HepG2 (cell line): ENCODE results near the gene ITLN2. TPM values are rescaled to one million over a fixed set of nuclear protein-coding genes. Genes with fewer than 3 reads are reported as not detected.
"Not testable (repeated sequence)": the region's sequence is repeated elsewhere in the genome, so short reads cannot be mapped to it uniquely, and the experiment has no call there.

Experiments used
- ATAC-seq: fragments of 200-7000 bp; cut with Tn5 transposase; 3 replicates; pipeline ENCODE4 v1.9.1; 2020; ENCODE audit warnings: mild to moderate bottlenecking, moderate library complexity
- BruUV-seq: library from RNA; stranded (reverse); fragments of 400-500 nt; replicated peaks from 2 replicates; lab custom pipeline; 2021; lab: Mats Ljungman, UMichigan
- CTCF ChIA-PET: fragments of 300-600 bp; formaldehyde crosslinking; extraction: SDS; loops from one replicate; lab custom pipeline; 2021; ENCODE audit warnings: low total read pairs, inconsistent platforms, low intra/inter-chr PET ratio; lab: Yijun Ruan, JAX
- POLR2A ChIA-PET: fragments of 350-600 bp; sonication (Branson Sonifier 250); formaldehyde crosslinking; loops from one replicate; lab custom pipeline; 2020; ENCODE audit warnings: antibody characterized with exemption, inconsistent platforms; lab: Yijun Ruan, JAX
- DNase-seq: peaks from one replicate; pipeline ENCODE4 v3.0.0-alpha.2; 2015; ENCODE audit warnings: low spot score
- FAIRE-seq: peaks from 3 replicates; lab custom pipeline; 2011; peaks lifted over from hg19 to GRCh38; lab: Jason Lieb, UNC
- H2AFZ ChIP-seq: one replicate; pipeline ENCODE4 v1.6.1; 2011; ENCODE audit warnings: low read length, inconsistent platforms
- H3K27ac ChIP-seq: fragments of 300-600 bp; 3 replicates; pipeline ENCODE4 v1.8.0; 2011; ENCODE audit warnings: mixed run types, mild to moderate bottlenecking, mixed read lengths, low read length, inconsistent platforms; ENCODE audit not compliant: insufficient read depth; ENCODE audit errors: extremely low read length
- H3K27me3 ChIP-seq, 2 experiments: fragments of 200-600 bp in 1 of 2; 2 replicates in 1 of 2; 3 replicates in 1 of 2; pipeline versions ENCODE4 v1.6.0 to v1.8.0; 2011; ENCODE audit warnings: low read length in 2 of 2, mild to moderate bottlenecking in 2 of 2, moderate library complexity in 2 of 2, inconsistent platforms in 1 of 2; ENCODE audit not compliant: insufficient read depth in 2 of 2, control insufficient read depth in 1 of 2
- H3K36me3 ChIP-seq, 2 experiments: fragments of 200-600 bp in 1 of 2; replicated peaks in 1 of 2; 2 replicates in 1 of 2; 3 replicates in 1 of 2; pipeline versions ENCODE4 v1.5.1 to v1.8.0; 2011; ENCODE audit warnings: low read length in 2 of 2, inconsistent platforms in 1 of 2; ENCODE audit not compliant: insufficient read depth in 2 of 2, control insufficient read depth in 1 of 2
- H3K4me1 ChIP-seq: 2 replicates; pipeline ENCODE4 v1.5.1; 2012; ENCODE audit warnings: low read length, inconsistent platforms; ENCODE audit not compliant: insufficient read depth
- H3K4me2 ChIP-seq: 2 replicates; pipeline ENCODE4 v1.6.0; 2011; ENCODE audit warnings: low read depth, low read length, inconsistent platforms
- H3K4me3 ChIP-seq, 3 experiments: fragments of 200-600 bp in 1 of 3; sonication (generic), shearing (Covaris generic) in 1 of 3; replicated peaks in 1 of 3; 2 replicates each; pipeline ENCODE4 v1.5.1; 2011 to 2016; ENCODE audit warnings: low read length in 3 of 3, inconsistent platforms in 2 of 3, low read depth in 2 of 3, mild to moderate bottlenecking in 2 of 3, control low read depth in 1 of 3, mixed read lengths in 1 of 3; ENCODE audit not compliant: insufficient read depth in 1 of 3
- H3K79me2 ChIP-seq: one replicate; pipeline ENCODE4 v1.6.1; 2011; ENCODE audit warnings: low read length, inconsistent platforms; ENCODE audit not compliant: insufficient read depth
- H3K9ac ChIP-seq: 2 replicates; pipeline ENCODE4 v1.6.0; 2011; ENCODE audit warnings: mild to moderate bottlenecking, low read depth, low read length, inconsistent platforms; ENCODE audit not compliant: insufficient read depth
- H3K9me3 ChIP-seq: 2 replicates; pipeline ENCODE4 v1.5.1; 2012; ENCODE audit warnings: mild to moderate bottlenecking, low read length
- H4K20me1 ChIP-seq: 2 replicates; pipeline ENCODE4 v1.6.0; 2011; ENCODE audit warnings: inconsistent platforms, mild to moderate bottlenecking, low read length, moderate library complexity; ENCODE audit not compliant: insufficient read depth
- CENPX ChIP-seq: sonication (generic); formaldehyde crosslinking; IDR thresholded peaks from 2 replicates; pipeline ENCODE4 v1.9.0; 2021; ENCODE audit warnings: mild to moderate bottlenecking, missing genetic modification reagents, moderate library complexity
- CREM ChIP-seq, 2 experiments: sonication (generic) in 1 of 2; formaldehyde crosslinking in 1 of 2; IDR thresholded peaks; 2 replicates each; pipeline versions ENCODE4 v1.4.0 to v1.6.1; 2016 to 2020; ENCODE audit warnings: antibody characterized with exemption in 1 of 2, mild to moderate bottlenecking in 1 of 2, missing genetic modification reagents in 1 of 2
- NFRKB ChIP-seq: fragments of 450-650 bp; IDR thresholded peaks from 2 replicates; pipeline ENCODE4 v1.6.1; 2017
- ZBTB7B ChIP-seq: sonication (generic); formaldehyde crosslinking; IDR thresholded peaks from 2 replicates; pipeline ENCODE4 v1.4.0; 2020; ENCODE audit warnings: missing genetic modification reagents
- ZMYM3 ChIP-seq: sonication (generic); formaldehyde crosslinking; IDR thresholded peaks from 2 replicates; pipeline ENCODE4 v1.5.1; 2020; ENCODE audit warnings: mild to moderate bottlenecking, missing genetic modification reagents
- ZNF496 ChIP-seq: sonication (generic); formaldehyde crosslinking; IDR thresholded peaks from 2 replicates; pipeline ENCODE4 v1.8.1; 2023; ENCODE audit warnings: mild to moderate bottlenecking, moderate library complexity, missing genetic modification reagents; ENCODE audit not compliant: insufficient replicate concordance
- WGBS: methylation state at CpG from one replicate; pipeline ENCODE4 v1.1.6; 2017; ENCODE audit warnings: low lambda C conversion rate; 5-methylcytosine and 5-hydroxymethylcytosine counted together
- in situ Hi-C: cut with HindIII; loops from 2 replicates; pipeline ENCODE4 v1.10.0; 2017; ENCODE audit warnings: low pct_unique_long_range_greater_than_20kb; ENCODE audit not compliant: extremely low pct_ligation_motif_present
- intact Hi-C: fragments of 100-400 bp; cut with micrococcal nuclease; formaldehyde crosslinking; loops from one replicate; pipeline ENCODE4 v1.10.0; 2022; ENCODE audit not compliant: unreplicated experiment
- polyA plus RNA-seq, 8 experiments: library from polyadenylated mRNA; depleted of rRNA in 3 of 8; stranded (reverse) in 7 of 8; unstranded in 1 of 8; fragments of >200 nt; fragmentation: Illumina TruSeq in 4 of 8; extraction: Trizol in 4 of 8; gene quantifications; 2 replicates each; pipeline versions ENCODE4 v1.2.1 to v1.2.3, GENCODE V29; 2011 to 2016; ENCODE audit warnings: low read depth in 4 of 8, missing spikeins in 1 of 8, mixed read lengths in 1 of 8; ENCODE audit not compliant: insufficient read depth in 1 of 8
- total RNA-seq, 5 experiments: library from RNA; depleted of rRNA; stranded (reverse); fragments of >200 nt; fragmentation: Illumina TruSeq; extraction: Trizol; gene quantifications; 2 replicates each; pipeline ENCODE4 v1.2.3, GENCODE V29; 2016; ENCODE audit warnings: low read depth in 1 of 5
- TF ChIP-seq, protein P1 (sequence below), 2 experiments: fragments of 450-650 bp in 1 of 2; sonication (generic) in 1 of 2; formaldehyde crosslinking; IDR thresholded peaks; 2 replicates each; pipeline versions ENCODE4 v1.5.0 to v1.8.0; 2020 to 2022; ENCODE audit warnings: mild to moderate bottlenecking in 1 of 2, missing genetic modification reagents in 1 of 2

Gene ITLN2
- total and polyA plus RNA-seq, 2 of the 13 experiments (the other 11 are each of a cell fraction or from before 2014, with no cell fraction given), result not detected

GRCh38 chr1:160935527-160936258 lies 18.9 kb downstream of the ITLN2 start:
- Histone ChIP-seq H3K9me3 (no peaks in the 10 kb centered on the region), H2AFZ (no peak overlapping the region), H3K27ac (no peak overlapping the region), H3K4me1 (no peaks in the 10 kb centered on the region), H3K4me2 (no peak overlapping the region), H3K4me3 (no peak overlapping the region), H3K36me3 (no peaks in the 10 kb centered on the region), H3K9ac (no peak overlapping the region), H3K27me3 (no peaks in the 10 kb centered on the region), H4K20me1 (no peaks in the 10 kb centered on the region), H3K79me2 (no peaks in the 10 kb centered on the region)
- ATAC-seq (no peak), DNase-seq (no peak), FAIRE-seq (no peak)
- WGBS, result 63% methylated on average over 7 of the region's 12 CpGs
- in situ Hi-C loops (no loop called here), intact Hi-C loops (no loop called here)
- no peak for TF ChIP-seq ZNF496 (CRISPR knock-in tag)
- TF ChIP-seq ZBTB7B (CRISPR knock-in tag), result no peak
- TF ChIP-seq CREM (IDR thresholded peaks at IDR 0.05), result no peak
- TF ChIP-seq CREM (CRISPR knock-in tag; IDR thresholded peaks at IDR 0.05), result no peak
- no peak for TF ChIP-seq ZMYM3 (CRISPR knock-in tag)
- TF ChIP-seq NFRKB, result no peak
- TF ChIP-seq, protein P1, sequence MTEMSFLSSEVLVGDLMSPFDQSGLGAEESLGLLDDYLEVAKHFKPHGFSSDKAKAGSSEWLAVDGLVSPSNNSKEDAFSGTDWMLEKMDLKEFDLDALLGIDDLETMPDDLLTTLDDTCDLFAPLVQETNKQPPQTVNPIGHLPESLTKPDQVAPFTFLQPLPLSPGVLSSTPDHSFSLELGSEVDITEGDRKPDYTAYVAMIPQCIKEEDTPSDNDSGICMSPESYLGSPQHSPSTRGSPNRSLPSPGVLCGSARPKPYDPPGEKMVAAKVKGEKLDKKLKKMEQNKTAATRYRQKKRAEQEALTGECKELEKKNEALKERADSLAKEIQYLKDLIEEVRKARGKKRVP (CRISPR knock-in tag; IDR thresholded peaks at IDR 0.05), result no peak
- no peak for TF ChIP-seq CENPX (CRISPR knock-in tag)
- ChIA-PET CTCF (no interaction called here), POLR2A (no interaction called here)
- no TSS peak for BruUV-seq

DNA sequence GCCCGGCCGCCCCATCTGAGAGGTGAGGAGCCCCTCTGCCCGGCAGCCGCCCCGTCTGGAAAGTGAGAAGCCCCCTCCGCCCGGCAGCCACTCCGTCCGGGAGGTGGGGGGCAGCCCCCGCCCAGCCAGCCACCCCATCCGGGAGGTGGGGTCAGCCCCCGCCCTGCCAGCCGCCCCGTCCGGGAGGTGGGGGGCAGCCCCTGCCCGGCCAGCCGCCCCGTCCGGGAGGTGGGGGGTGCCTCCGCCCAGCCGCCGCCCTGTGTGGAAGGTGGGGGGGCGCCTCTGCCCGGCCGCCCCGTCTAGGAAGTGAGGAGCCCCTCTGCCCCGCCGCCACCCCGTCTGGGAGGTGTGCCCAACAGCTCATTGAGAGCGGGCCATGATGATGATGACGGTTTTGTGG lies 21.3 kb downstream of the ITLN2 start:
- ATAC-seq, H2AFZ ChIP-seq, H3K27me3 ChIP-seq, H3K36me3 ChIP-seq, intact Hi-C loops, H4K20me1 ChIP-seq, H3K4me2 ChIP-seq, CTCF ChIA-PET, POLR2A ChIA-PET, FAIRE-seq, H3K27ac ChIP-seq, in situ Hi-C loops, H3K4me3 ChIP-seq, H3K4me1 ChIP-seq, BruUV-seq, H3K79me2 ChIP-seq, DNase-seq, H3K9me3 ChIP-seq, H3K9ac ChIP-seq: not testable (repeated sequence)
- WGBS, result 51% methylated on average over 11 of the region's 31 CpGs
